ENCODE data around the gene RTTN.

Gene RTTN

DNA sequence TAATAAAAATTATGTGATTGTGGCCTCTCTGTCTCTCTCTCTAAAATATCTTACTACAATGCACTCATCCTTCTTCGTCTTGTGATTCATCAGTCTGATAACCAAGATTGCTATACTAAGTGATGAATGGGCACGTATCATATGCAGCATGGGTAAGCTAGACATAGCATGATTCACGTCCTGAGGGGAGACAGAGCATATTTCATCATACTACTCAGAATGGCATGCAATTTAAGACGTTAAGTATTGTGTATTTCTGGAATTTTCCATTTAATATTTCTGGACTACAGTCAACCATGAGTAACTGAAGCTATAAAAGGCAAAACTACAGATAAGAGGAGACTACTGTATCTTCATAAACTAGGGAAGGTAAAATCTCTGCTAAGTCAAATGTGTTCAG lies 160.9 kb downstream of the RTTN start:
- H3K4me3 ChIP-seq (ENCODE audit: low read depth, low read length) = no peak overlapping the region
- TF ChIP-seq, protein P1, sequence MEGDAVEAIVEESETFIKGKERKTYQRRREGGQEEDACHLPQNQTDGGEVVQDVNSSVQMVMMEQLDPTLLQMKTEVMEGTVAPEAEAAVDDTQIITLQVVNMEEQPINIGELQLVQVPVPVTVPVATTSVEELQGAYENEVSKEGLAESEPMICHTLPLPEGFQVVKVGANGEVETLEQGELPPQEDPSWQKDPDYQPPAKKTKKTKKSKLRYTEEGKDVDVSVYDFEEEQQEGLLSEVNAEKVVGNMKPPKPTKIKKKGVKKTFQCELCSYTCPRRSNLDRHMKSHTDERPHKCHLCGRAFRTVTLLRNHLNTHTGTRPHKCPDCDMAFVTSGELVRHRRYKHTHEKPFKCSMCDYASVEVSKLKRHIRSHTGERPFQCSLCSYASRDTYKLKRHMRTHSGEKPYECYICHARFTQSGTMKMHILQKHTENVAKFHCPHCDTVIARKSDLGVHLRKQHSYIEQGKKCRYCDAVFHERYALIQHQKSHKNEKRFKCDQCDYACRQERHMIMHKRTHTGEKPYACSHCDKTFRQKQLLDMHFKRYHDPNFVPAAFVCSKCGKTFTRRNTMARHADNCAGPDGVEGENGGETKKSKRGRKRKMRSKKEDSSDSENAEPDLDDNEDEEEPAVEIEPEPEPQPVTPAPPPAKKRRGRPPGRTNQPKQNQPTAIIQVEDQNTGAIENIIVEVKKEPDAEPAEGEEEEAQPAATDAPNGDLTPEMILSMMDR (IDR thresholded peaks at IDR 0.05; ENCODE audit: low read depth, low read length) = no peak
- TF ChIP-seq, protein P2, sequence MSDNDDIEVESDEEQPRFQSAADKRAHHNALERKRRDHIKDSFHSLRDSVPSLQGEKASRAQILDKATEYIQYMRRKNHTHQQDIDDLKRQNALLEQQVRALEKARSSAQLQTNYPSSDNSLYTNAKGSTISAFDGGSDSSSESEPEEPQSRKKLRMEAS (IDR thresholded peaks at IDR 0.05; ENCODE audit: low read depth, low read length) = no peak
- no peak for TF ChIP-seq POLR2A (IDR thresholded peaks at IDR 0.05; ENCODE audit: extremely low read depth, insufficient read length)
- TF ChIP-seq MYC (IDR thresholded peaks at IDR 0.05; ENCODE audit: low read depth, low read length) = no peak
- DNase-seq (ENCODE audit: low read depth) = peak; percentile 4

DNA sequence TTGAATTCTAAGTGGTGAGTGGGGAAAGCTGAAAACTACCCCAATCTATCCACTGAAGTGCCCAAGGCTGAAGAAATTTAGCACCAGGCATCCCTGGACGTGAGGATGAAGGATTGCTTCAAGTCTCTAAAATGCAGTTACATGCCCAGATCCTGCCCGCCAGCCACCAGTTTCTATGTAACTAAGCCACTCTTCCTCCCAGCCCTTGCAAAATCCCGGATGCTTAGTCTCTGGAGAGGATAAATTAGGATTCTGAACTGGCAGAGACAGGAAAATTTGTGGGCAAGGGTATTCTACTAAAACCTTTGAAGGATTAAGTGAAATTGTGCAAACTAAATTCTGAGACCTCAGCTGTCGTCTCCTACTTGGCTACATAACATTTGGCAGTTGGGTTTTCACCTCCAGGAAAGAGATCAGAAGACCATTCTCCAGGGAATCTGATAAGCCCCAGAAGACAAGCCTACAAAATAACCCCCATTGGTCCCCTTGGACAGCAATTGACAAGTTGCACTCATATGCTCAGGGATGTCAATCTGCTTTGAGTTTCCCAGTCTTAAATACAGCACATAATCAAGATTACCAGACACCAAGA lies 163.9 kb downstream of the RTTN start:
- TF ChIP-seq, protein P1 (IDR thresholded peaks at IDR 0.05; ENCODE audit: low read depth, low read length) = no peak
- TF ChIP-seq, protein P2 (IDR thresholded peaks at IDR 0.05; ENCODE audit: low read depth, low read length) = no peak
- TF ChIP-seq POLR2A (IDR thresholded peaks at IDR 0.05; ENCODE audit: extremely low read depth, insufficient read length) (no peak), MYC (IDR thresholded peaks at IDR 0.05; ENCODE audit: low read depth, low read length) (no peak)
- no peak for DNase-seq (ENCODE audit: low read depth)
- H3K4me3 ChIP-seq (ENCODE audit: low read depth, low read length) = no peak overlapping the region

DNA sequence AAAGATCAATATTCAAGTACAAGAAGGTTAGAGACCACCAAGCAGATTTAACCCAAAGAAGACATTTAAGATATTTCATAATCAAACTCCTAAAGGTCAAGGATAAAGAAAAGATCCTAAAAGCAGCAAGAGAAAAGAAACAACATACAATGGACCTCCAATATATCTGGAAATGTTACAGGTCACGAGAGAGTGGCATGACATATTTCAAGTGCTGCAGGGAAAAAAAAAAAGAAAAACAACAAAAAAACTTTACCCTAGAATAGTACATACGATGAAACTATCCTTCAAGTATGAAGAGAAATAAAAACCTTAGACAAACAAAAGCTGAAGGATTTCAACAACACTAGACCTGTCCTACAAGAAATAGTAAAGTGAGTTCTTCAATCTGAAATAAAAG lies 166.3 kb downstream of the RTTN start:
- H3K4me3 ChIP-seq (ENCODE audit: low read depth, low read length) = no peak overlapping the region
- no peak for TF ChIP-seq POLR2A (IDR thresholded peaks at IDR 0.05; ENCODE audit: extremely low read depth, insufficient read length)
- TF ChIP-seq, protein P1 (IDR thresholded peaks at IDR 0.05; ENCODE audit: low read depth, low read length) = no peak
- TF ChIP-seq, protein P2 (IDR thresholded peaks at IDR 0.05; ENCODE audit: low read depth, low read length) = no peak
- TF ChIP-seq MYC (IDR thresholded peaks at IDR 0.05; ENCODE audit: low read depth, low read length) = no peak
- no peak for DNase-seq (ENCODE audit: low read depth)

DNA sequence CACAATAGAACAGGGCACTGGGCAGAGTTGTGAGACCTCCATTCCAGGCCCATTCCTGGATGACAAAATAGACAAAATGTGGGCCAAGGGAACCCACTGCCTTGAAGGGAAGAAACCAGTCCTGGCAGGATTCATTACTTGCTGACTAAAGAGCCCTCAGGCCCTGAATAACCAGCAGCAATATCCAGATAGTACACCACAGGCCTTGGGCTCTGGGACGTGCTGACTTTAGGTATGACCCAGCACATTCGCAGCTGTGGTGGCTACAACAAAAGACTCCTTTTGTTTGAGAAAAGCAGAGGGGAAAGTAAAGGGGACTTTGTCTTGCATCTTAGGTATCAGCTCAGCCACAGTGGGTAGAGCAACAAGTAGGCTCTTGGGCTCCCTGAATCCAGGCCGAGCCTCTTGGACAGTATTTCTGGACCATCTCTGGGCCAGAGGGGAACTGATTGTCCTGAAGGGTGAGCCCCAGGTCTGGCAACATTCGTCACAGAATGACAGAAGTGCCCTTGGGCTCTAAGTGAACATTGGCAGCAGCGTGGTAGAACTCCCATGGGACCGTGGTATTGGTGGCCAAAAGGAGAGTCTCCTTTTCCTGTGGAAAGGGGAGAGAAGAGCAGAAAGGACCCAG lies 167.9 kb downstream of the RTTN start:
- DNase-seq (ENCODE audit: low read depth) = no peak
- no peak overlapping the region for H3K4me3 ChIP-seq (ENCODE audit: low read depth, low read length)
- TF ChIP-seq, protein P1 (IDR thresholded peaks at IDR 0.05; ENCODE audit: low read depth, low read length) = no peak
- TF ChIP-seq POLR2A (IDR thresholded peaks at IDR 0.05; ENCODE audit: extremely low read depth, insufficient read length) (no peak), MYC (IDR thresholded peaks at IDR 0.05; ENCODE audit: low read depth, low read length) (no peak)
- TF ChIP-seq, protein P2 (IDR thresholded peaks at IDR 0.05; ENCODE audit: low read depth, low read length) = no peak

DNA sequence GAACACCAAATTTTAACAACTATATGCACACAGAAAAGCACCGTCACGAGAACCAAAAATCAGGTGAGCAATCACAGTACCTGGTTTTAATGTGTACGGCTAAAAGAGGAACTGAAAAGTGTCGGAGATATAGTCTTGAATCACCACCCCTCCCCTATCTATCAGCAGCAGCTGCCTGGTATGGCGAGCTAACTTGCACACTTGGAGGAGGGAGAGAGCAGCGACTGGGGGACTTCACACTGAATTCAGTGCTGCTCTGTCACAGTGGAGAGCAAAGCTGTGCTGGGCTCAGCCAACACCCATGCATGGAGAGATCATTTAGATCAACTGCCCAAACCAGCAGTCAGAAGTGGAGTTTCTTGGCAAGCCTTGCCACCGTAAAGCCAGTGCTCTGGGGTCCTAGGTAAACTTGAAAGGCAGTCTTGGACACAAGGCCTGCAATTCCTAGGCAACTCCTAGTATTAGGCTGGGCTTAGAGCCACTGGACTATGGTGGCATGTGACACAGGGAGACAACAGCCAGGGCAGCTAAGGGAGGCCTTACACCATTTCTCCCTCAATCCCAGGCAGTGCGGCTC lies 168.6 kb downstream of the RTTN start:
- H3K4me3 ChIP-seq (ENCODE audit: low read depth, low read length) = no peak overlapping the region
- DNase-seq (ENCODE audit: low read depth) = no peak
- TF ChIP-seq MYC (IDR thresholded peaks at IDR 0.05; ENCODE audit: low read depth, low read length) (no peak), POLR2A (IDR thresholded peaks at IDR 0.05; ENCODE audit: extremely low read depth, insufficient read length) (no peak)
- TF ChIP-seq, protein P1 (IDR thresholded peaks at IDR 0.05; ENCODE audit: low read depth, low read length) = no peak
- TF ChIP-seq, protein P2 (IDR thresholded peaks at IDR 0.05; ENCODE audit: low read depth, low read length) = no peak
